PFSK-1 (cell line): ENCODE measurements around the gene ID3.

Source experiments
- FOXP2 ChIP-seq: optimal IDR thresholded peaks from 2 replicates; pipeline ENCODE3; 2011; ENCODE audit warnings: borderline replicate concordance, control low read depth, inconsistent platforms; ENCODE audit not compliant: insufficient read depth; ENCODE audit errors: extremely low read length, extremely low read depth
- POLR2AphosphoS5 ChIP-seq: IDR thresholded peaks from 2 replicates; pipeline ENCODE4 v1.6.1; 2012; ENCODE audit warnings: low read depth, mild to moderate bottlenecking, control low read depth, low read length, moderate library complexity
- REST ChIP-seq, 2 experiments: IDR thresholded peaks; 2 replicates each; pipeline versions ENCODE4 v1.6.1 to v1.8.0; 2011 to 2012; ENCODE audit warnings: low read depth in 2 of 2, low read length in 2 of 2, control low read depth in 1 of 2, inconsistent platforms in 1 of 2, mild to moderate bottlenecking in 1 of 2, moderate library complexity in 1 of 2; ENCODE audit not compliant: insufficient read depth in 1 of 2
- SIN3A ChIP-seq: IDR thresholded peaks from 2 replicates; pipeline ENCODE4 v1.6.1; 2012; ENCODE audit warnings: mild to moderate bottlenecking, low read length, moderate library complexity, borderline replicate concordance; ENCODE audit not compliant: insufficient read depth
- TAF1 ChIP-seq: IDR thresholded peaks from 2 replicates; pipeline ENCODE4 v1.6.1; 2012; ENCODE audit warnings: low read length, control low read depth, borderline replicate concordance; ENCODE audit not compliant: insufficient read depth

ID3 gene

DNA sequence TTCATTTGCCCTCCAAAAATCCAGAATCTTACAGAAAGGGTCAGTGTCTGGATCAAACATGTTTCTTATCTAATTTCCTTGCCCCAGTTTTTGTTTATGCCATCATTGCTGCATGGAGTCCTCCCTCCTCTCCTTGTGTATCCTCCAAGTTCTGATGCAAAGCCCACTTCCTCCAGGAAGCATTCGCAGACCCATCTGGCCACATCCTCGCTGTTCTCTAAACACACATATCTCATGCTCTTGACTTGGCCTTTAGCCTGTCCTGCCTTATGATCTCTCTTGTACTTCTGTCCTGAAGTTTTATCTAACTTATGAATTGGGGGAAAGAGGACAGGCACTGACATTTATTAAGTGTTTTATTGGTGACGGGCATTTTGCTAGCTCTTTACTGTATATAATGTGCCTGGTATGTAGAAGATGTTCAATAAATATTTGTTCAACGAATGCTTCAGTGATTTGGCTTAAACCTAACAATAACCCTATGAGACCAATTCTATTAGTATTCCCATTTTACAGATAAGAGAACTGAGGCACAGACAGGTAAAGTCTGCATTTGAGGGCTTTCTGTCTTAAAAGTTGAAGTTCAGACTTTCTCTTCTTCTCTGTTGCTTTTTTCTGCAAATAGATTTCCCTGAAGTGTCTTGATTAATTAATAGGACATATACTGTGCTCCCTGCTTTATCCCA is 19.2 kb upstream of the ID3 start:
- peak; percentile 44 for TF ChIP-seq FOXP2
- no peak for TF ChIP-seq REST (IDR thresholded peaks at IDR 0.05; ENCODE audit: insufficient read depth in 1 of 2, low read depth in 2 of 2, low read length in 2 of 2)

- no peak for TF ChIP-seq SIN3A
- TF ChIP-seq REST (IDR thresholded peaks at IDR 0.05; ENCODE audit: insufficient read depth in 1 of 2, low read depth in 2 of 2, low read length in 2 of 2), result no peak
- TF ChIP-seq FOXP2, result no peak
- no peak for TF ChIP-seq TAF1
- no peak for TF ChIP-seq POLR2AphosphoS5
These were observed 18.0 kb upstream of the ID3 start for GRCh38 chr1:23577056-23578004.

DNA sequence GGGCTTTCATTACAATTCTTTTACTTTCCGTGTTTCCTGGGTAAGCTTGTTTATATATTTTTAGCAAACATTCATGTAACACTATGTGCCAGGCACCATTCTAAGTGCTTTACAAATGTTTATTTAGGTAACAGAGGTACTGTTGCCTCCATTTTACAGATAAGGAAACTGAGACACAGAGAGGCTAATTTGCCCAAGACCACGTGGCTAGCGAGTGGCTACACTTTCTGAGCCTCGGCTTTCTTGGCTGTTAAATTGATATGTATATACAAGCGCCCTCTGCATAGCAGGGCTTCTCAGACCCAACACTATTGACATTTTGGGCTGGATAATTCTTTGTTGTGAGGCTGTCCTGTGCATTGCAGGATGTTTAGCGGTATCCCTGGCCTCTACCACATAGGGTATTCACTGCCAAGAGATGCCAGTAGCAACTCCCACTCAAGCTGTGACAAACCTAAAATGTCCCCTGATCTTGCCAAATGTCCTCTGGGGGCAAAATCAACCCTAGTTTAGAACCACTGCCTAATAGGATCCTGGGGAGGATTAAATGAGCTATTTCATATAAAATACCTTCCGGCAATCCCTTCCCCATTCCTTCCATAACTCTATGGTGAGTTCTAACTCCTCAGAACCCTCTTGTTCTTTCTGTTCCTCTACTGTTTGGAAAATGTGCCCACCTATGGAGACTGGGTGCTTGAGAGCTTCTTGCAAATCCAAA is 17.2 kb upstream of the ID3 start:
- no peak for TF ChIP-seq SIN3A
- no peak for TF ChIP-seq REST (IDR thresholded peaks at IDR 0.05; ENCODE audit: insufficient read depth in 1 of 2, low read depth in 2 of 2, low read length in 2 of 2)
- TF ChIP-seq TAF1, result no peak

GRCh38 chr1:23575226-23575810 is 16.0 kb upstream of the ID3 start:
- TF ChIP-seq FOXP2, result no peak
- TF ChIP-seq SIN3A, result no peak

- TF ChIP-seq FOXP2, result no peak
- TF ChIP-seq POLR2AphosphoS5, result no peak
- no peak for TF ChIP-seq SIN3A
- no peak for TF ChIP-seq TAF1
- no peak for TF ChIP-seq REST (IDR thresholded peaks at IDR 0.05; ENCODE audit: insufficient read depth in 1 of 2, low read depth in 2 of 2, low read length in 2 of 2)
These were observed 15.0 kb upstream of the ID3 start for GRCh38 chr1:23574265-23574754.
